WTC11 (cell line): ENCODE measurements around the gene CIC. TPM values are rescaled to one million over a fixed set of nuclear protein-coding genes. Genes with fewer than 3 reads are reported as not detected.

ENCODE experiments used
- ATAC-seq: fragments of 200-7000 bp; cut with Tn5 transposase; 2 replicates; pipeline ENCODE4 v1.10.0; 2021; ENCODE audit warnings: mild to moderate bottlenecking, moderate library complexity
- CTCF ChIA-PET: fragments of 300-600 bp; sonication (Branson Sonifier 250); formaldehyde crosslinking; loops from one replicate; lab custom pipeline; 2021; ENCODE audit warnings: antibody characterized with exemption; lab: Charles Lee
- POLR2A ChIA-PET: fragments of 350-600 bp; sonication (Branson Sonifier 250); formaldehyde crosslinking; loops from one replicate; lab custom pipeline; 2021; ENCODE audit warnings: antibody characterized with exemption; lab: Charles Lee
- DNase-seq: peaks from one replicate; pipeline ENCODE4 v3.0.0; 2021; ENCODE audit warnings: low spot score
- H3K27ac Mint-ChIP-seq: 2 replicates; pipeline ENCODE4 v1.8.0; 2021; ENCODE audit warnings: mixed read lengths
- H3K27me3 Mint-ChIP-seq: 2 replicates; pipeline ENCODE4 v1.8.0; 2021; ENCODE audit warnings: low read depth, mild to moderate bottlenecking, moderate library complexity, mixed read lengths
- H3K36me3 Mint-ChIP-seq: 2 replicates; pipeline ENCODE4 v1.8.0; 2021; ENCODE audit warnings: mixed read lengths
- H3K4me1 Mint-ChIP-seq: 2 replicates; pipeline ENCODE4 v1.8.0; 2022; ENCODE audit warnings: mixed read lengths
- H3K4me3 Mint-ChIP-seq: 2 replicates; pipeline ENCODE4 v1.8.0; 2021; ENCODE audit warnings: mild to moderate bottlenecking, moderate library complexity, mixed read lengths
- H3K9me3 Mint-ChIP-seq: 2 replicates; pipeline ENCODE4 v1.8.0; 2021; ENCODE audit warnings: mixed read lengths
- CBFB ChIP-seq: sonication (generic); formaldehyde crosslinking; IDR thresholded peaks from 2 replicates; pipeline ENCODE4 v1.8.1; 2022; ENCODE audit warnings: mild to moderate bottlenecking, low read depth, missing genetic modification reagents
- E2F5 ChIP-seq: sonication (generic); formaldehyde crosslinking; IDR thresholded peaks from 2 replicates; pipeline ENCODE4 v1.8.1; 2022; ENCODE audit warnings: mild to moderate bottlenecking, moderate library complexity, missing genetic modification reagents
- ETV6 ChIP-seq: sonication (generic); formaldehyde crosslinking; IDR thresholded peaks from 2 replicates; pipeline ENCODE4 v1.8.1; 2022; ENCODE audit warnings: mild to moderate bottlenecking, missing genetic modification reagents
- FOXK1 ChIP-seq: sonication (generic); formaldehyde crosslinking; IDR thresholded peaks from 2 replicates; pipeline ENCODE4 v1.8.0; 2022; ENCODE audit warnings: mild to moderate bottlenecking, moderate library complexity, missing genetic modification reagents
- FOXP1 ChIP-seq: sonication (generic); formaldehyde crosslinking; IDR thresholded peaks from 2 replicates; pipeline ENCODE4 v1.8.0; 2022; ENCODE audit warnings: missing genetic modification reagents, mild to moderate bottlenecking, moderate library complexity, borderline replicate concordance
- FOXP4 ChIP-seq: sonication (generic); formaldehyde crosslinking; IDR thresholded peaks from 2 replicates; pipeline ENCODE4 v1.8.0; 2022; ENCODE audit warnings: mild to moderate bottlenecking, missing genetic modification reagents
- GABPB1 ChIP-seq: sonication (generic); formaldehyde crosslinking; IDR thresholded peaks from 2 replicates; pipeline ENCODE4 v1.8.1; 2023; ENCODE audit warnings: mild to moderate bottlenecking, missing genetic modification reagents
- HMGA2 ChIP-seq: fragments of 250-450 bp; sonication (Bioruptor Pico); IDR thresholded peaks from 2 replicates; pipeline ENCODE4 v1.4.0; 2021; ENCODE audit warnings: mild to moderate bottlenecking, moderate library complexity
- MAX ChIP-seq: sonication (generic); formaldehyde crosslinking; IDR thresholded peaks from 2 replicates; pipeline ENCODE4 v1.8.0; 2022; ENCODE audit warnings: mild to moderate bottlenecking, missing genetic modification reagents
- MXD4 ChIP-seq: fragments of 250-450 bp; sonication (Bioruptor Pico); IDR thresholded peaks from 2 replicates; pipeline ENCODE4 v1.8.0; 2021; ENCODE audit warnings: mild to moderate bottlenecking, moderate library complexity, borderline replicate concordance
- MYBL2 ChIP-seq: sonication (generic); formaldehyde crosslinking; IDR thresholded peaks from 2 replicates; pipeline ENCODE4 v1.8.1; 2023; ENCODE audit warnings: mild to moderate bottlenecking, moderate library complexity, missing genetic modification reagents
- RORB ChIP-seq: fragments of 250-450 bp; sonication (Bioruptor Pico); IDR thresholded peaks from 2 replicates; pipeline ENCODE4 v1.9.0; 2021; ENCODE audit warnings: mild to moderate bottlenecking
- SOX15 ChIP-seq: fragments of 250-450 bp; sonication (Bioruptor Pico); IDR thresholded peaks from 2 replicates; pipeline ENCODE4 v1.9.0; 2021; ENCODE audit warnings: mild to moderate bottlenecking
- SP1 ChIP-seq: sonication (generic); formaldehyde crosslinking; conservative IDR thresholded peaks from 2 replicates; pipeline ENCODE4 v1.8.1; 2022; ENCODE audit warnings: missing genetic modification reagents
- ZNF121 ChIP-seq: sonication (generic); formaldehyde crosslinking; IDR thresholded peaks from 2 replicates; pipeline ENCODE4 v1.8.0; 2023; ENCODE audit warnings: missing genetic modification reagents
- ZNF263 ChIP-seq: sonication (generic); formaldehyde crosslinking; IDR thresholded peaks from 2 replicates; pipeline ENCODE4 v1.8.1; 2022; ENCODE audit warnings: low read depth, mild to moderate bottlenecking, moderate library complexity, missing genetic modification reagents
- ZNF671 ChIP-seq: fragments of 250-450 bp; sonication (Bioruptor Pico); IDR thresholded peaks from 2 replicates; pipeline ENCODE4 v1.8.0; 2021; ENCODE audit warnings: mild to moderate bottlenecking
- total RNA-seq: library from RNA; stranded (reverse); gene quantifications from 3 replicates; pipeline ENCODE4 v1.2.3, GENCODE V29; 2021
- TF ChIP-seq, protein P1 (sequence below): sonication (generic); formaldehyde crosslinking; IDR thresholded peaks from 2 replicates; pipeline ENCODE4 v1.8.0; 2022; ENCODE audit warnings: mild to moderate bottlenecking, missing genetic modification reagents
- TF ChIP-seq, protein P2 (sequence below): fragments of 250-450 bp; sonication (Bioruptor Pico); IDR thresholded peaks from 2 replicates; pipeline ENCODE4 v1.9.0; 2021; ENCODE audit warnings: mild to moderate bottlenecking
- TF ChIP-seq, protein P3 (sequence below): sonication (generic); formaldehyde crosslinking; IDR thresholded peaks from 2 replicates; pipeline ENCODE4 v1.8.1; 2023; ENCODE audit warnings: mild to moderate bottlenecking, missing genetic modification reagents
- TF ChIP-seq, protein P4 (sequence below): fragments of 200-600 bp; IDR thresholded peaks from 2 replicates; pipeline ENCODE4 v1.8.0; 2022; ENCODE audit warnings: antibody characterized with exemption

Gene CIC
- total RNA-seq, 1 experiment from 2014 or later: 55.8 TPM

DNA sequence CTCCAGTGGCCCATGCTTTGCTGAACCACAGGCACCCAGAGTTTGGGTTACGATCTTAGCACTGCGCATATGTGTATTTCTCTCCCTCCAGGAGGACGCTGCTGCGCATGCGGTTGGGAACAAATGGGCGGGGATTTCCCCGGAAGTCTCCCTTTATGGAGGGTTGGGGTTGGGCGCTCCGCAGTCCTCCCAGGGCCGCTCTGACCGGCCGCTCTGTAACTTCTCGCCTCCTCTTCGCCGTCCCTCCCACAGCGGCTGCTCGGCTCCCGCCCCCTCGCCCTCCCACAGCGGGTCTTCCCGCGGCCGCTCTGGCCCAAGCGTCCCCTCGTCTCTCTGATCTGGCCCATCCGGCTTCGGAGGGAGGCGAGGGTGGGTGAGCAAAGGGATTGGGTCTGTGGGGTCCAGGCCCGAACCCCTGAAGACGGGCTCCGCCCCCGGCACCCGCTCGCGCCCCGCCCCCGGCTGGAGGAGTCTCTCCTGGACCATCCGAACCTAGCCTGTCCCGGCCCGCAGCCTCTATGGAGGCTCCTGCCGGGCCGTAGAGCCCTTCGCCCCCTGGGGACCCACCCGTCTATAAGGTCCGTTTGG, 56.4 kb downstream of the CIC start, which contains the start of gene MEGF8:
Gene MEGF8 (plus strand): TSS at position 328 of the 588 bp plus-strand sequence. CDS start 609 bp downstream, outside the sequence.
- ATAC-seq: peak; percentile 90
- H3K4me1 Mint-ChIP-seq: peaks cover 25% of the 10 kb centered on the region
- ChIA-PET CTCF (no interaction called here), POLR2A (no interaction called here)
- peak; percentile 99 for DNase-seq
- peak within 1 kb of the TSS; percentile 95 for H3K27ac Mint-ChIP-seq
- H3K36me3 Mint-ChIP-seq: no peaks in the 10 kb centered on the region
- TF ChIP-seq, protein P1, sequence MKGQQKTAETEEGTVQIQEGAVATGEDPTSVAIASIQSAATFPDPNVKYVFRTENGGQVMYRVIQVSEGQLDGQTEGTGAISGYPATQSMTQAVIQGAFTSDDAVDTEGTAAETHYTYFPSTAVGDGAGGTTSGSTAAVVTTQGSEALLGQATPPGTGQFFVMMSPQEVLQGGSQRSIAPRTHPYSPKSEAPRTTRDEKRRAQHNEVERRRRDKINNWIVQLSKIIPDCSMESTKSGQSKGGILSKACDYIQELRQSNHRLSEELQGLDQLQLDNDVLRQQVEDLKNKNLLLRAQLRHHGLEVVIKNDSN (CRISPR knock-in tag): peak; percentile 16; the same call in 1 of the 2 replicates
- TF ChIP-seq GABPB1 (CRISPR knock-in tag) (peak; percentile 75), ZNF263 (CRISPR knock-in tag) (no peak), ETV6 (peak; percentile 57; the same call in 1 of the 2 replicates), SP1 (peak; percentile 93), MYBL2 (CRISPR knock-in tag) (peak; percentile 71; the same call in 1 of the 2 replicates), HMGA2 (CRISPR knock-in tag) (no peak), ZNF671 (CRISPR knock-in tag) (no peak), CBFB (0 out of 2 replicates have a peak, but pooled peaks have one; percentile 68), MAX (CRISPR knock-in tag) (0 out of 2 replicates have a peak, but pooled peaks have one; percentile 30), FOXP1 (peak; percentile 35; the same call in 1 of the 2 replicates), SOX15 (CRISPR knock-in tag) (no peak), ZNF121 (CRISPR knock-in tag) (no peak), MXD4 (no peak), FOXK1 (CRISPR knock-in tag) (peak; percentile 59), E2F5 (CRISPR knock-in tag) (peak; percentile 67; the same call in 1 of the 2 replicates), RORB (CRISPR knock-in tag) (no peak), FOXP4 (CRISPR knock-in tag) (peak; percentile 79)
- TF ChIP-seq, protein P2, sequence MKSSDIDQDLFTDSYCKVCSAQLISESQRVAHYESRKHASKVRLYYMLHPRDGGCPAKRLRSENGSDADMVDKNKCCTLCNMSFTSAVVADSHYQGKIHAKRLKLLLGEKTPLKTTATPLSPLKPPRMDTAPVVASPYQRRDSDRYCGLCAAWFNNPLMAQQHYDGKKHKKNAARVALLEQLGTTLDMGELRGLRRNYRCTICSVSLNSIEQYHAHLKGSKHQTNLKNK (CRISPR knock-in tag): no peak
- TF ChIP-seq, protein P3, sequence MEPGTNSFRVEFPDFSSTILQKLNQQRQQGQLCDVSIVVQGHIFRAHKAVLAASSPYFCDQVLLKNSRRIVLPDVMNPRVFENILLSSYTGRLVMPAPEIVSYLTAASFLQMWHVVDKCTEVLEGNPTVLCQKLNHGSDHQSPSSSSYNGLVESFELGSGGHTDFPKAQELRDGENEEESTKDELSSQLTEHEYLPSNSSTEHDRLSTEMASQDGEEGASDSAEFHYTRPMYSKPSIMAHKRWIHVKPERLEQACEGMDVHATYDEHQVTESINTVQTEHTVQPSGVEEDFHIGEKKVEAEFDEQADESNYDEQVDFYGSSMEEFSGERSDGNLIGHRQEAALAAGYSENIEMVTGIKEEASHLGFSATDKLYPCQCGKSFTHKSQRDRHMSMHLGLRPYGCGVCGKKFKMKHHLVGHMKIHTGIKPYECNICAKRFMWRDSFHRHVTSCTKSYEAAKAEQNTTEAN: 0 out of 2 replicates have a peak, but pooled peaks have one; percentile 39
- TF ChIP-seq, protein P4, sequence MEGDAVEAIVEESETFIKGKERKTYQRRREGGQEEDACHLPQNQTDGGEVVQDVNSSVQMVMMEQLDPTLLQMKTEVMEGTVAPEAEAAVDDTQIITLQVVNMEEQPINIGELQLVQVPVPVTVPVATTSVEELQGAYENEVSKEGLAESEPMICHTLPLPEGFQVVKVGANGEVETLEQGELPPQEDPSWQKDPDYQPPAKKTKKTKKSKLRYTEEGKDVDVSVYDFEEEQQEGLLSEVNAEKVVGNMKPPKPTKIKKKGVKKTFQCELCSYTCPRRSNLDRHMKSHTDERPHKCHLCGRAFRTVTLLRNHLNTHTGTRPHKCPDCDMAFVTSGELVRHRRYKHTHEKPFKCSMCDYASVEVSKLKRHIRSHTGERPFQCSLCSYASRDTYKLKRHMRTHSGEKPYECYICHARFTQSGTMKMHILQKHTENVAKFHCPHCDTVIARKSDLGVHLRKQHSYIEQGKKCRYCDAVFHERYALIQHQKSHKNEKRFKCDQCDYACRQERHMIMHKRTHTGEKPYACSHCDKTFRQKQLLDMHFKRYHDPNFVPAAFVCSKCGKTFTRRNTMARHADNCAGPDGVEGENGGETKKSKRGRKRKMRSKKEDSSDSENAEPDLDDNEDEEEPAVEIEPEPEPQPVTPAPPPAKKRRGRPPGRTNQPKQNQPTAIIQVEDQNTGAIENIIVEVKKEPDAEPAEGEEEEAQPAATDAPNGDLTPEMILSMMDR: no peak; the same call in 1 of the 2 replicates
- H3K4me3 Mint-ChIP-seq: peak within 1 kb of the TSS; percentile 95
- peaks cover 38% of the 10 kb centered on the region for H3K27me3 Mint-ChIP-seq
- H3K9me3 Mint-ChIP-seq: no peaks in the 10 kb centered on the region
